ENCODE results near the gene MAD2L2.

The MAD2L2 gene

GRCh38 chr1:11682287-11682771 is 1.4 kb upstream of the MAD2L2 start:
- Histone ChIP-seq H3K27ac (ENCODE audit: low read length) (no peak overlapping the region), H2AFZ (ENCODE audit: low read depth, low read length) (peak overlapping the region; percentile 92; the same call in 1 of the 2 replicates), H3K27me3 (ENCODE audit: low read depth, low read length) (peaks cover 9% of the 10 kb centered on the region; the same call in 1 of the 2 replicates), H3K4me1 (ENCODE audit: low read length) (peaks cover 6% of the 10 kb centered on the region; the same call in 1 of the 2 replicates), H3K9ac (ENCODE audit: low read length) (no peak overlapping the region), H3K9me3 (ENCODE audit: insufficient read depth, low read length) (no peaks in the 10 kb centered on the region), H3K4me2 (ENCODE audit: low read length) (peak overlapping the region; percentile 100), H4K20me1 (ENCODE audit: insufficient read depth, low read length) (no peaks in the 10 kb centered on the region), H3K79me2 (ENCODE audit: low read length) (peaks cover 3% of the 10 kb centered on the region; the same call in 1 of the 2 replicates), H3K4me3 (ENCODE audit: low read length) (0 out of 2 replicates have a peak overlapping the region, but pooled peaks have one; percentile 93), H3K36me3 (replicated peaks; ENCODE audit: low read depth, low read length) (no peaks in the 10 kb centered on the region)
- TF ChIP-seq EZH2phosphoT487 (IDR thresholded peaks at IDR 0.05; ENCODE audit: low read depth) (no peak), CTCF (IDR thresholded peaks at IDR 0.05; ENCODE audit: low read depth, low read length) (no peak)

- Histone ChIP-seq H3K9me3 (ENCODE audit: insufficient read depth, low read length) (no peaks in the 10 kb centered on the region), H3K9ac (ENCODE audit: low read length) (peak overlapping the region; percentile 79), H3K4me3 (ENCODE audit: low read length) (peak overlapping the region; percentile 93), H3K27me3 (ENCODE audit: low read depth, low read length) (peaks cover 9% of the 10 kb centered on the region; the same call in 1 of the 2 replicates), H3K79me2 (ENCODE audit: low read length) (peaks cover 3% of the 10 kb centered on the region; the same call in 1 of the 2 replicates), H3K4me2 (ENCODE audit: low read length) (peak overlapping the region; percentile 67), H3K36me3 (replicated peaks; ENCODE audit: low read depth, low read length) (no peaks in the 10 kb centered on the region), H3K27ac (ENCODE audit: low read length) (peak overlapping the region; percentile 42; the same call in 1 of the 2 replicates), H3K4me1 (ENCODE audit: low read length) (peaks cover 6% of the 10 kb centered on the region; the same call in 1 of the 2 replicates), H4K20me1 (ENCODE audit: insufficient read depth, low read length) (no peaks in the 10 kb centered on the region), H2AFZ (ENCODE audit: low read depth, low read length) (peak overlapping the region; percentile 71; the same call in 1 of the 2 replicates)
- TF ChIP-seq EZH2phosphoT487 (IDR thresholded peaks at IDR 0.05; ENCODE audit: low read depth) (no peak), CTCF (IDR thresholded peaks at IDR 0.05; ENCODE audit: low read depth, low read length) (no peak)
These were observed 478 bp downstream of the MAD2L2 start for GRCh38 chr1:11680270-11681070.

- Histone ChIP-seq H3K9me3 (ENCODE audit: insufficient read depth, low read length) (no peaks in the 10 kb centered on the region), H4K20me1 (ENCODE audit: insufficient read depth, low read length) (no peaks in the 10 kb centered on the region), H3K4me2 (ENCODE audit: low read length) (no peak overlapping the region), H3K4me1 (ENCODE audit: low read length) (peaks cover 6% of the 10 kb centered on the region; the same call in 1 of the 2 replicates), H3K79me2 (ENCODE audit: low read length) (peaks cover 3% of the 10 kb centered on the region; the same call in 1 of the 2 replicates), H3K4me3 (ENCODE audit: low read length) (no peak overlapping the region), H3K36me3 (replicated peaks; ENCODE audit: low read depth, low read length) (no peaks in the 10 kb centered on the region), H2AFZ (ENCODE audit: low read depth, low read length) (no peak overlapping the region), H3K9ac (ENCODE audit: low read length) (no peak overlapping the region), H3K27ac (ENCODE audit: low read length) (no peak overlapping the region), H3K27me3 (ENCODE audit: low read depth, low read length) (peaks cover 9% of the 10 kb centered on the region; the same call in 1 of the 2 replicates)
- TF ChIP-seq EZH2phosphoT487 (IDR thresholded peaks at IDR 0.05; ENCODE audit: low read depth) (no peak), CTCF (IDR thresholded peaks at IDR 0.05; ENCODE audit: low read depth, low read length) (no peak)
These were observed 2.5 kb downstream of the MAD2L2 start for GRCh38 chr1:11678442-11678841.

All from OCI-LY3 (cell line).